Endothelial cell (in vitro differentiated cells): ENCODE results near the gene SELL. TPM values are rescaled to one million over a fixed set of nuclear protein-coding genes. Genes with fewer than 3 reads are reported as not detected.
A peak's percentile ranks its signal among the peaks of the same experiment; 100 is the strongest.
"Not testable (repeated sequence)": the region's sequence is repeated elsewhere in the genome, so short reads cannot be mapped to it uniquely, and the experiment has no call there.

ENCODE experiments used
- DNase-seq: peaks from one replicate; pipeline ENCODE4 v3.0.0; 2021; ENCODE audit warnings: low spot score
- H3K27ac Mint-ChIP-seq: one replicate; pipeline ENCODE4 v1.8.0; 2021; ENCODE audit warnings: mixed read lengths, inconsistent platforms; ENCODE audit not compliant: unreplicated experiment
- H3K27me3 Mint-ChIP-seq: one replicate; pipeline ENCODE4 v1.8.0; 2021; ENCODE audit warnings: mild to moderate bottlenecking, moderate library complexity, mixed read lengths, inconsistent platforms; ENCODE audit not compliant: unreplicated experiment
- H3K36me3 Mint-ChIP-seq: one replicate; pipeline ENCODE4 v1.8.0; 2021; ENCODE audit warnings: mild to moderate bottlenecking, low read depth, mixed read lengths, inconsistent platforms; ENCODE audit not compliant: unreplicated experiment
- H3K4me1 Mint-ChIP-seq: one replicate; pipeline ENCODE4 v1.8.0; 2021; ENCODE audit warnings: mild to moderate bottlenecking, mixed read lengths, inconsistent platforms; ENCODE audit not compliant: unreplicated experiment
- H3K4me3 Mint-ChIP-seq: one replicate; pipeline ENCODE4 v1.8.0; 2021; ENCODE audit warnings: mild to moderate bottlenecking, mixed read lengths, inconsistent platforms; ENCODE audit not compliant: unreplicated experiment
- H3K9me3 Mint-ChIP-seq: one replicate; pipeline ENCODE4 v1.8.0; 2021; ENCODE audit warnings: mixed read lengths, inconsistent platforms; ENCODE audit not compliant: unreplicated experiment
- total RNA-seq: library from RNA; stranded (reverse); fragmentation: NEBNext Ultra II Directional; extraction: Animal tissue kit (Norgen Biotek cat#: 25700); gene quantifications from one replicate; pipeline ENCODE4 v1.2.1, GENCODE V29; 2021; ENCODE audit not compliant: unreplicated experiment
- TF ChIP-seq, protein P1 (sequence below): fragments of 200-600 bp; sonication (generic); IDR thresholded peaks from one replicate; pipeline ENCODE4 v1.5.0; 2021; ENCODE audit warnings: antibody characterized with exemption; ENCODE audit not compliant: unreplicated experiment

Gene SELL
- total RNA-seq, 1 donor from 2014 or later: 0.82 TPM

DNA sequence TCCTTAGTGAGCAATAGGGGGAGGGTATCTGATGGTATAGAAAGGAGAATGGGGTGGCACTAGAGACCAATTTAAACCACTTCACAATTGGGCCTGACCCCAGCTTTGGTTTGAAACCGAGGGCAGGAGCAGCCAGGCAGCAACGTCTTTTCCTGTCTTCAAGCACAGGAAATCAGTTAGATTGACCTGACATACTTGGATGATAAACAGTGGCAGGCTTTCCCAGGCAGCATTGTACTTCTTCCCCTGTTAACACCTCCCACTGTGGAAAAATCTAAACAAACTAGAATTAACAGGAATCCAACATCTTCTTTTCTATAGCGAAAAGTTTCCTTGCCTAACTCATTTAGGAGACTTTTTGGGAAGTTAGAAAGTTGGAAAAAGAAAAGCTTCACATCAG is 40.6 kb downstream of the SELL start:
- Mint-ChIP-seq H3K9me3 (no peaks in the 10 kb centered on the region), H3K36me3 (no peaks in the 10 kb centered on the region), H3K27me3 (peaks cover 2% of the 10 kb centered on the region), H3K27ac (peak overlapping the region; percentile 38), H3K4me1 (peaks cover 21% of the 10 kb centered on the region), H3K4me3 (no peak overlapping the region)
- TF ChIP-seq, protein P1, sequence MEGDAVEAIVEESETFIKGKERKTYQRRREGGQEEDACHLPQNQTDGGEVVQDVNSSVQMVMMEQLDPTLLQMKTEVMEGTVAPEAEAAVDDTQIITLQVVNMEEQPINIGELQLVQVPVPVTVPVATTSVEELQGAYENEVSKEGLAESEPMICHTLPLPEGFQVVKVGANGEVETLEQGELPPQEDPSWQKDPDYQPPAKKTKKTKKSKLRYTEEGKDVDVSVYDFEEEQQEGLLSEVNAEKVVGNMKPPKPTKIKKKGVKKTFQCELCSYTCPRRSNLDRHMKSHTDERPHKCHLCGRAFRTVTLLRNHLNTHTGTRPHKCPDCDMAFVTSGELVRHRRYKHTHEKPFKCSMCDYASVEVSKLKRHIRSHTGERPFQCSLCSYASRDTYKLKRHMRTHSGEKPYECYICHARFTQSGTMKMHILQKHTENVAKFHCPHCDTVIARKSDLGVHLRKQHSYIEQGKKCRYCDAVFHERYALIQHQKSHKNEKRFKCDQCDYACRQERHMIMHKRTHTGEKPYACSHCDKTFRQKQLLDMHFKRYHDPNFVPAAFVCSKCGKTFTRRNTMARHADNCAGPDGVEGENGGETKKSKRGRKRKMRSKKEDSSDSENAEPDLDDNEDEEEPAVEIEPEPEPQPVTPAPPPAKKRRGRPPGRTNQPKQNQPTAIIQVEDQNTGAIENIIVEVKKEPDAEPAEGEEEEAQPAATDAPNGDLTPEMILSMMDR: no peak
- DNase-seq: no peak

DNA sequence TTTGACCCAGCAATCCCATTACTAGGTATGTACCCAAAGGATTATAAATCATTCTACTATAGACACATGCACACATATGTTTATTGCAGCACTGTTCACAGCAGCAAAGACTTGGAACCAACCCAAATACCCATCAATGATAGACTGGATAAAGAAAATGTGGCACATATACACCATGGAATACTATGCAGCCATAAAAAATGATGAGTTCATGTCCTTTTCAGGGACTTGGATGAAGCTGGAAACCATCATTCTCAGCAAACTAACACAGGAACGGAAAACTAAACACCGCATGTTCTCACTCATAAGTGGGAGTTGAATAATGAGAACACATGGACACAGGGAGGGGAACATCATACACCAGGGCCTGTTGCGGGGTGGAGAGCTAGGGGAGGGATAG is 41.2 kb downstream of the SELL start:
- not testable (repeated sequence) for H3K36me3 Mint-ChIP-seq, H3K27me3 Mint-ChIP-seq, DNase-seq, H3K4me3 Mint-ChIP-seq, H3K9me3 Mint-ChIP-seq
- Mint-ChIP-seq H3K27ac (peak overlapping the region; percentile 38), H3K4me1 (peaks cover 21% of the 10 kb centered on the region)

DNA sequence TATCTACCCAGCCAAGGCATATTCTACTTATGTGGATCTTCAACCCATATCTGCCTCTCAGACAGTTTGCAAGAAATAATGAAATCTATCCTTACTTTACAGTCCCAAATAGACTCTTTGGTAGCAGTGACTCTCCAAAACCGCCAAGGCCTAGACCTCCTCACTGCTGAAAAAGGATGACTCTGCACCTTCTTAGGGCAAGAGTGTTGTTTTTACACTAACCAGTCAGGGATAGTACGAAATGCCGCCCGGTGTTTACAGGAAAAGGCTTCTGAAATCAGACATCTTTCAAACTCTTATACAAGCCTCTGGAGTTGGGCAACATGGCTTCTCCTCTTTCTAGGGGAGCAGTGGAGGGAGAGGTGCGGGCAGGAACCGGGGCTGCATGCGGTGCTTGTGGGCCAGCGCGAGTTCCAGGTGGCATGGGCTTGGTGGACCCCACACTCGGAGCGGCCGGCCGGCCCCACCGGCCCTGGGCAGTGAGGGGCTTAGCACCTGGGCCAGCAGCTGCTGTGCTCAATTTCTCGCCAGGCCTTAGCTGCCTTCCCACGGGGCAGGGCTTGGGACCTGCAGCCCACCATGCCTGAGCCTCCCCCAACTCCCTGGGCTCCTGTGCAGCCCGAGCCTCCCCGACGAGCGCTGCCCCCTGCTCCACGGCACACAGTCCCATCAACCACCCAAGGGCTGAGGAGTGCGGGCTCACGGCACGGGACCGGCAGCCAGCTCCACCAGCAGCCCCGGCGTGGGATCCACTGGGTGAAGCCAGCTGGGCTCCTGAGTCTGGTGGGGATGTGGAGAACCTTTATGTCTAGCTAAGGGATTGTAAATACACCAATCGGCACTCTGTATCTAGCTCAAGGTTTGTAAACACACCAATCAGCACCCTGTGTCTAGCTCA is 43.5 kb downstream of the SELL start:
- H3K27ac Mint-ChIP-seq, H3K36me3 Mint-ChIP-seq, H3K9me3 Mint-ChIP-seq, H3K27me3 Mint-ChIP-seq, H3K4me3 Mint-ChIP-seq, DNase-seq: not testable (repeated sequence)
- H3K4me1 Mint-ChIP-seq: peaks cover 21% of the 10 kb centered on the region

DNA sequence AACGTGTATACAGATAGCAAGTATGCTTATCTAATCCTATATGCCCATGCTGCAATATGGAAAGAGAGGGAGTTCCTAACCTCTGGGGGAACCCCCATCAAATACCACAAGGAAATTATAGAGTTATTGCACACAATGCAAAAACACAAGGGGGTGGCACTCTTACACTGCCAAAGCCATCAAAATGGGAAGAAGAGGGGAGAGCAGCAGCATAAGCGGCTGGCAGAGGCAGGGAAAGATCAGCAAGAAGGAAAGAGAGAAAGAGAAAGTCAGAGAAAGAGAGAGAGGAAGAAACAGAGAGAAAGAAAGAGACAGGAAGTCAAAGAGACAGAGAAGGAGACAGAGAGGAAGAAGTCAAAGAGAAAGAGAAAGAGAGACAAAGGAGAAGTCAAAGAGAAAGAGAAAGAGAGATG is 44.2 kb downstream of the SELL start:
- H3K4me3 Mint-ChIP-seq, H3K9me3 Mint-ChIP-seq, DNase-seq, H3K36me3 Mint-ChIP-seq, H3K27ac Mint-ChIP-seq, H3K27me3 Mint-ChIP-seq: not testable (repeated sequence)
- H3K4me1 Mint-ChIP-seq: peaks cover 23% of the 10 kb centered on the region

DNA sequence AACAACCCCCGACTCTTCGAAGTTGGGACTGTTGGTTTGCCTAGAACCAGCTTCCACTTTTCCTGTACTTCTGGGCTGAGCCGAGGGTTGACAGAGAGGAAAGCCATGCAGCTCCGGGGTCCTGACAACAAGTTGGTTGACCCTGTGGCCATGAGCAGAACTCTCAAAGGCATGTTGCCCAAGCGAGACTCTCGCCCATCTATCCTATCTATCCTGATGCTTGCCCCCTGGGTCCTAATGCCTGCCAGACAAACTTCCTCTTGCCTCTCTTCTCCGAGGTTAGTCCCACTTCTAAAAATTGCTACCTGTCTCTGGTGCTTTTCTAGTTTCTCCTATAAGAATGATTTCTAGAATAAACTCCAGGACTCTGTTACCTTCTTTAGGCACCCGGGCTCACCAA is 48.7 kb downstream of the SELL start:
- not testable (repeated sequence) for H3K27me3 Mint-ChIP-seq, H3K9me3 Mint-ChIP-seq, DNase-seq, H3K27ac Mint-ChIP-seq, H3K4me1 Mint-ChIP-seq, H3K4me3 Mint-ChIP-seq, H3K36me3 Mint-ChIP-seq

DNA sequence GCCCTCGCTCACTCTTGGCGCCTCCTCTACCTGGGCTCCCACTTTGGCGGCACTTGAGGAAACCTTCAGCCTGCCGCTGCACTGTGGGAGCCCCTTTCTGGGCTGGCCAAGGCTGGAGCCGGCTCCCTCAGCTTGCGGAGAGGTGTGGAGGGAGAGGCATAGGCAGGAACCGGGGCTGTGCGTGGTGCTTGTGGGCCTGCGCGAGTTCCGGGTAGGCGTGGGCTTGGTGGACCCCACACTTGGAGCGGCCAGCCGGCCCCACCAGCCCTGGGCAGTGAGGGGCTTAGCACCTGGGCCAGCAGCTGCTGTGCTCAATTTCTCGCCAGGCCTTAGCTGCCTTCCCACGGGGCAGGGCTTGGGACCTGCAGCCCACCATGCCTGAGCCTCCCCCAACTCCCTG is 50.4 kb downstream of the SELL start:
- not testable (repeated sequence) for H3K4me3 Mint-ChIP-seq, H3K36me3 Mint-ChIP-seq, H3K9me3 Mint-ChIP-seq, H3K4me1 Mint-ChIP-seq, DNase-seq, H3K27me3 Mint-ChIP-seq, H3K27ac Mint-ChIP-seq

DNA sequence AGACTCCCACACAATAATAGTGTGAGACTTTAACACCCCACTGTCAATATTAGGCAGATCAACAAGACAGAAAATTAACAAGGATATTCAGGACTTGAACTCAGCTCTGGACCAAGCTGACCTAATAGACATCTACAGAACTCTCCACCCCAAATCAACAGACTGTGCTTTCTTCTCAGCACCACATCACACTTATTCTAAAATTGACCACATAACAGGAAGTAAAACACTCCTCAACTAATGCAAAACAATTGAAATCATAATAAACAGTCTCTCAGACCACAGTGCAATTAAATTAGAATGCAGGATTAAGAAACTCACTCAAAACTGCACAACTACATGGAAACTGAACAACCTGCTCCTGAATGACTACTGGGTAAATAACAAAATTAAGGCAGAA is 52.6 kb downstream of the SELL start:
- H3K36me3 Mint-ChIP-seq, H3K4me3 Mint-ChIP-seq, DNase-seq, H3K27ac Mint-ChIP-seq, H3K9me3 Mint-ChIP-seq, H3K4me1 Mint-ChIP-seq, H3K27me3 Mint-ChIP-seq: not testable (repeated sequence)

DNA sequence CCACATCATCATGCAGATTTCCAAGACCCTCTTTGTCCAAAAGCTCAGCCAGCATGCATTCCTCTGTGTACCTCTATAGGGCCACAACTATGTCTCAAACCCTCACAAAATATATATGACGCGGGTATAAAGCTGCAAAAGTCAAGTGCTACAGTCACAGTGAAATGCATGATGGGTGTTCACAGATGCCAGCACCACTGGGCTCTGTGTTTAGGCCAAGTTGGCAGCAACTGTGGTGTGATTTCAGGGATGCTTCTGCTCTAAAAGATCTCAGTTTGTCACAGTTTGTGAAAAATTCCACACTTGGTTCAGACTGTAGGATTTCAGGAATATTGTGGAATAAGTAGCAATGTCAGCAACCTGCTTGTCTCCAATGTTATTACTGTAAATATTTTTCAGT is 57.5 kb downstream of the SELL start:
- no peak overlapping the region for H3K4me3 Mint-ChIP-seq
- no peaks in the 10 kb centered on the region for H3K36me3 Mint-ChIP-seq
- DNase-seq: no peak
- no peaks in the 10 kb centered on the region for H3K9me3 Mint-ChIP-seq
- no peak overlapping the region for H3K27ac Mint-ChIP-seq
- TF ChIP-seq, protein P1: no peak
- no peaks in the 10 kb centered on the region for H3K27me3 Mint-ChIP-seq
- peaks cover 5% of the 10 kb centered on the region for H3K4me1 Mint-ChIP-seq
